Kidney (tissue), 14 donors: ENCODE data around the gene AEN. TPM values are rescaled to one million over a fixed set of nuclear protein-coding genes. Genes with fewer than 3 reads are reported as not detected.

Experiments
- DNase-seq, 5 donors: peaks; one replicate each; pipeline ENCODE4 v3.0.0-alpha.2; 2013 to 2020
- FAIRE-seq: peaks from 2 replicates; lab custom pipeline; 2012; peaks lifted over from hg19 to GRCh38; lab: Jason Lieb, UNC
- H3K27ac ChIP-seq, 2 donors: one replicate each; pipeline ENCODE4 v1.7.0; 2013; ENCODE audit warnings: low read depth in 2 of 2, low read length in 2 of 2, inconsistent platforms in 1 of 2
- H3K27me3 ChIP-seq: one replicate; pipeline ENCODE4 v1.7.1; 2013; ENCODE audit warnings: low read length, inconsistent platforms; ENCODE audit not compliant: control insufficient read depth, insufficient read depth
- H3K36me3 ChIP-seq, 3 donors: one replicate each; pipeline versions ENCODE4 v1.7.0 to v1.7.1; 2013; ENCODE audit warnings: low read length in 3 of 3, control low read depth in 1 of 3, inconsistent platforms in 1 of 3; ENCODE audit not compliant: insufficient read depth in 3 of 3, control insufficient read depth in 2 of 3
- H3K4me1 ChIP-seq, 3 donors: one replicate each; pipeline versions ENCODE4 v1.7.0 to v1.7.1; 2013; ENCODE audit warnings: low read length in 3 of 3, inconsistent platforms in 1 of 3, low read depth in 1 of 3; ENCODE audit not compliant: control insufficient read depth in 2 of 3, insufficient read depth in 2 of 3
- H3K4me3 ChIP-seq, 3 donors: one replicate each; pipeline versions ENCODE4 v1.7.0 to v1.8.1; 2013; ENCODE audit warnings: low read length in 3 of 3, control low read depth in 1 of 3, inconsistent platforms in 1 of 3
- H3K9ac ChIP-seq, 3 donors: one replicate each; pipeline versions ENCODE4 v1.7.0 to v1.7.1; 2013; ENCODE audit warnings: low read length in 3 of 3, control low read depth in 1 of 3, inconsistent platforms in 1 of 3
- H3K9me3 ChIP-seq, 3 donors: one replicate each; pipeline versions ENCODE4 v1.7.0 to v1.7.1; 2013; ENCODE audit warnings: low read length in 3 of 3, control low read depth in 1 of 3, inconsistent platforms in 1 of 3; ENCODE audit not compliant: control insufficient read depth in 2 of 3, insufficient read depth in 1 of 3
- CTCF ChIP-seq: IDR thresholded peaks from 3 replicates; pipeline ENCODE4 v1.5.1; 2012; ENCODE audit warnings: mild to moderate bottlenecking, moderate library complexity, borderline replicate concordance; ENCODE audit not compliant: insufficient read depth; ENCODE audit errors: extremely low read depth
- intact Hi-C: fragments of 100-400 bp; cut with DNase I; formaldehyde crosslinking; loops from one replicate; pipeline ENCODE4 v1.11.1; 2022
- polyA plus RNA-seq: library from polyadenylated mRNA; stranded (reverse); fragments of 350-450 nt; fragmentation: Illumina TruSeq; extraction: RNeasy Lipid Tissue Mini Kit (QIAGEN cat#74804); gene quantifications from one replicate; pipeline ENCODE4 v1.2.3, GENCODE V29; 2014; ENCODE audit warnings: low read depth, low replicate concordance; ENCODE audit not compliant: insufficient read depth
- total RNA-seq: library from RNA; stranded (reverse); fragmentation: NEBNext Ultra II Directional; extraction: Animal tissue kit (Norgen Biotek cat#: 25700); gene quantifications from one replicate; pipeline ENCODE4 v1.2.1, GENCODE V29; 2021
- donor health status: control.
- donor health status: control.
- donor health status: control.
- donor health status: control.
- donor health status: control.
- donor health status: DM: yes; HTN: yes; CAD: no.
- donor health status: Normal renal cell carcinoma (clear cell type).

Gene AEN
- total and polyA plus RNA-seq, 2 donors from 2014 or later = 6.2 to 17.4 TPM

DNA sequence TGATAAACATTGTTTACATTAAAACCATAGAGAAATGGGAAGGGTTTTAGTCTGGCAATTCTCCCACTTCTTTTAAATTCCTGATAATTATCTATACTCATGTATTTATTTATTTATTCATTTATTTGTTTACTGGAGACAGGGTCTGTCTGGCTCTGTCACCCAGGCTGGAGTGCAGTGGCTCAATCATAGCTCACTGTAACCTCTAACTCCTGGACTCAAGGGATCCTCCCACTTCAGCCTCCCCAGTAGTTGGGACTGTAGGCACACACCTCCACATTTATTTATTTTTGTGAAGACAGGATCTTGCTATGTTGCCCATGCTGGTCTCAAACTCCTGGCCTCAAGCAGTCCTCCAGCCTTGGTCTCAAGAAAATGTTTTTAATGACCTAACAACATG, 2.5 kb upstream of the AEN start:
- Histone ChIP-seq H3K4me3 (no peak overlapping the region), H3K27me3 (no peaks in the 10 kb centered on the region), H3K9me3 (no peaks in the 10 kb centered on the region), H3K4me1 (peaks cover 0 to 12% (median 4%) of the 10 kb centered on the region in 3 donors), H3K9ac (no peak overlapping the region), H3K36me3 (no peaks in the 10 kb centered on the region), H3K27ac (no peak overlapping the region)
- FAIRE-seq (no peak), DNase-seq (peak in 1 of 5 donors; percentile 5)
- intact Hi-C loops = no loop called here
- TF ChIP-seq CTCF = no peak

DNA sequence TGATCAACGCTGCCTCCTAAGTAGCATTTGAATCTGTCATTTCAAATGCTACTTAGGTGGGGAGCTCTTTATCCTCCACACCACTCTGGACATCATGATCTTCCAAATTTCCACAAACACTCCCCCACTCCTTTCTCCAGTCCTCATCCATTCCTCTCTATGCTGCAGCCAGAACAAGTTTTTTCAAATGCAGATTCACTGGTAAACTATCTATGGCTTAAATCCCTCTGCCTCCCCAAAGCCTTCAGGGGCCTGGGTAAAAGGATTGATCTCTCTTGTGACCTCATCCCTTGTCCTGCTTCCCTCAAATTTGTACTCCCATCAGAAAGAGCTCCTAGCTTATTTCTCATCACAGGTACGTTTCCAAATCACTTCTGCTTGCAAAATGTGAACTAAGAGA, 1.3 kb upstream of the AEN start:
- Histone ChIP-seq H3K4me3 (no peak overlapping the region), H3K4me1 (peaks cover 1 to 19% (median 4%) of the 10 kb centered on the region in 3 donors), H3K27ac (no peak overlapping the region), H3K27me3 (no peaks in the 10 kb centered on the region), H3K9ac (no peak overlapping the region), H3K9me3 (no peaks in the 10 kb centered on the region), H3K36me3 (no peaks in the 10 kb centered on the region)
- TF ChIP-seq CTCF = no peak
- intact Hi-C loops = no loop called here
- DNase-seq (no peak), FAIRE-seq (no peak)

DNA sequence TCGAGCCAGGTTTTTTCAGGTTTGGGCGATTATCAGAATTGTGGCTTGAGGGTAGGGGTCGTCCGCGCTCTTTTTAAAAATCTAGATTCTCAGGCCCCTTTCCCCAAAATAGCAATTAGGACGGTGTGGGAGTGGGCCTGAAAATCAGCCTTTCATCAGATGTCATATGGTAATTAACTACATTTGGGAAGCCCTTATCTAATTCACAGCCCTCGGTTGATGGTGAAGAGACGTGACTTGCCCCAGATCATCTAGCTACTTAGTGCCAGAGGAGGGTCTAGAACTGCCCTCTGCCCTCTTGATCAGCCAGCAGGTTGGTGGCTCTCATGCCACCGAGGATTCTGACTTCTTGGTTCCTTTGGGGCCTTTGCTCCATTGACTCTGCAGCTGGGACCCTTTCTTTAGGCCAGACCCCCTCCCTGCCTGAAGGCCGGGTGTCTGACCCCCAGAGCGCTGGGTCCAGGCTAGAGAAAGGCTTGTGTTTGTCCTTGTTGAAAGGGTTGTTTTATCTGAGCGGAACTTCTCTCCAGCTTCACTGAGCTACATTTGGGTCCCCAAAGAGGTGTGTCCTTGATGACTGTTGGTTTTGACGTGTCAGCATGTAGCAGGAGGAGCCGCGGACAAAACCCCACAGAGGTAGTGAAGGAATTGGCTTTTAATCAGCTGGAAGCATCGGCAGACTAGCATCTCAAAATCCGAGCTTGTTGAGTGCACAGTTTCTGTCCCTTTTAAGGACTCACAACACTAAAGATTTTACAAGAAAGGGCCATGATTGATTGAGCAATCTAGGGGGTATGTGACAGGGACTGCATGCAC, 857 bp downstream of the AEN start:
- H3K36me3 ChIP-seq = peaks cover 0 to 5% (median 5%) of the 10 kb centered on the region in 3 donors
- no peaks in the 10 kb centered on the region for H3K9me3 ChIP-seq
- H3K9ac ChIP-seq = peak overlapping the region; percentile 33 to 89 (median 60)
- DNase-seq = peak in 1 of 5 donors; percentile 36
- H3K27me3 ChIP-seq = no peaks in the 10 kb centered on the region
- peak overlapping the region; percentile 58 to 81 (median 68) for H3K4me3 ChIP-seq
- H3K27ac ChIP-seq = peak overlapping the region in 1 of 2 donors; percentile 73
- peaks cover 3 to 19% (median 4%) of the 10 kb centered on the region in 3 donors for H3K4me1 ChIP-seq
- no peak for FAIRE-seq
- intact Hi-C loops = no loop called here
- TF ChIP-seq CTCF = no peak
